ENCODE measurements around the gene BMERB1. TPM values are rescaled to one million over a fixed set of nuclear protein-coding genes. Genes with fewer than 3 reads are reported as not detected.
A peak's percentile ranks its signal among the peaks of the same experiment; 100 is the strongest.
"Not testable (repeated sequence)": the region's sequence is repeated elsewhere in the genome, so short reads cannot be mapped to it uniquely, and the experiment has no call there.

The BMERB1 gene
- total RNA-seq, 1 donor from 2014 or later: 20.1 TPM

GRCh38 chr16:15427648-15428239 lies 6.6 kb upstream of the BMERB1 start:
- Histone ChIP-seq H3K27ac (ENCODE audit: low read depth, low read length) (no peak overlapping the region), H3K79me2 (ENCODE audit: insufficient read depth, low read length) (no peaks in the 10 kb centered on the region), H2AFZ (ENCODE audit: low read depth, low read length) (peak overlapping the region; percentile 79), H3K4me1 (ENCODE audit: insufficient read depth, low read length) (peaks cover 3% of the 10 kb centered on the region), H3K27me3 (ENCODE audit: insufficient read depth, low read length) (peaks cover 5% of the 10 kb centered on the region), H3K9ac (ENCODE audit: low read length) (no peak overlapping the region), H3K36me3 (ENCODE audit: insufficient read depth, low read length) (no peaks in the 10 kb centered on the region), H3K4me3 (ENCODE audit: insufficient read depth, low read depth, low read length) (no peak overlapping the region), H3K9me3 (ENCODE audit: insufficient read depth, low read depth, low read length) (no peaks in the 10 kb centered on the region), H3K4me2 (ENCODE audit: low read length) (peak overlapping the region; percentile 75), H4K20me1 (ENCODE audit: insufficient read depth, low read length) (no peaks in the 10 kb centered on the region)
- no peak for FAIRE-seq
- Mint-ChIP-seq H3K4me1 (ENCODE audit: low read depth, unreplicated experiment) (peaks cover 2% of the 10 kb centered on the region), H3K27me3 (ENCODE audit: low read depth, unreplicated experiment) (peaks cover 13% of the 10 kb centered on the region), H3K27ac (ENCODE audit: unreplicated experiment) (no peak overlapping the region), H3K36me3 (ENCODE audit: low read depth, unreplicated experiment) (no peaks in the 10 kb centered on the region), H3K9me3 (ENCODE audit: unreplicated experiment) (no peaks in the 10 kb centered on the region), H3K4me3 (ENCODE audit: unreplicated experiment) (no peak overlapping the region)
- TF ChIP-seq EZH2 (IDR thresholded peaks at IDR 0.05; ENCODE audit: insufficient read depth, low read length) (no peak), CTCF (IDR thresholded peaks at IDR 0.05; ENCODE audit: insufficient read depth, low read depth, low read length) (peak; percentile 69)
- DNase-seq (ENCODE audit: low read depth): peak; percentile 72

GRCh38 chr16:15430884-15431283 lies 3.5 kb upstream of the BMERB1 start:
- not testable (repeated sequence) for H3K9me3 ChIP-seq (ENCODE audit: insufficient read depth, low read depth, low read length); H2AFZ ChIP-seq (ENCODE audit: low read depth, low read length); H3K27me3 Mint-ChIP-seq (ENCODE audit: low read depth, unreplicated experiment); FAIRE-seq; H3K4me3 ChIP-seq (ENCODE audit: insufficient read depth, low read depth, low read length); H3K36me3 ChIP-seq (ENCODE audit: insufficient read depth, low read length); H3K27ac ChIP-seq (ENCODE audit: low read depth, low read length); H3K9ac ChIP-seq (ENCODE audit: low read length); DNase-seq (ENCODE audit: low read depth); H3K36me3 Mint-ChIP-seq (ENCODE audit: low read depth, unreplicated experiment); H3K27me3 ChIP-seq (ENCODE audit: insufficient read depth, low read length); H3K4me3 Mint-ChIP-seq (ENCODE audit: unreplicated experiment); H3K27ac Mint-ChIP-seq (ENCODE audit: unreplicated experiment); H3K9me3 Mint-ChIP-seq (ENCODE audit: unreplicated experiment); H3K4me1 Mint-ChIP-seq (ENCODE audit: low read depth, unreplicated experiment); H3K4me2 ChIP-seq (ENCODE audit: low read length); H4K20me1 ChIP-seq (ENCODE audit: insufficient read depth, low read length)
- peaks cover 12% of the 10 kb centered on the region for H3K79me2 ChIP-seq (ENCODE audit: insufficient read depth, low read length)
- peaks cover 12% of the 10 kb centered on the region for H3K4me1 ChIP-seq (ENCODE audit: insufficient read depth, low read length)

- no peak overlapping the region for H3K27ac ChIP-seq (ENCODE audit: low read depth, low read length)
- H3K27ac Mint-ChIP-seq (ENCODE audit: unreplicated experiment): no peak overlapping the region
- FAIRE-seq: no peak
These were observed 336 bp upstream of the BMERB1 start for GRCh38 chr16:15434079-15434424.

More at GRCh38 chr16:15434079-15434424, 336 bp upstream of the BMERB1 start:
- H3K27me3 ChIP-seq (ENCODE audit: insufficient read depth, low read length): no peaks in the 10 kb centered on the region
- no peak for DNase-seq (ENCODE audit: low read depth)
- peak overlapping the region; percentile 96 for H3K4me2 ChIP-seq (ENCODE audit: low read length)
- peak overlapping the region; percentile 96 for H3K4me3 ChIP-seq (ENCODE audit: insufficient read depth, low read depth, low read length)
- Mint-ChIP-seq H3K4me3 (ENCODE audit: unreplicated experiment) (peak overlapping the region; percentile 93), H3K9me3 (ENCODE audit: unreplicated experiment) (no peaks in the 10 kb centered on the region), H3K36me3 (ENCODE audit: low read depth, unreplicated experiment) (no peaks in the 10 kb centered on the region), H3K4me1 (ENCODE audit: low read depth, unreplicated experiment) (no peaks in the 10 kb centered on the region), H3K27me3 (ENCODE audit: low read depth, unreplicated experiment) (no peaks in the 10 kb centered on the region)
- H3K36me3 ChIP-seq (ENCODE audit: insufficient read depth, low read length): no peaks in the 10 kb centered on the region
- TF ChIP-seq EZH2 (IDR thresholded peaks at IDR 0.05; ENCODE audit: insufficient read depth, low read length): no peak
- no peak for TF ChIP-seq CTCF (IDR thresholded peaks at IDR 0.05; ENCODE audit: insufficient read depth, low read depth, low read length)
- H4K20me1 ChIP-seq (ENCODE audit: insufficient read depth, low read length): peaks cover 13% of the 10 kb centered on the region
- peaks cover 42% of the 10 kb centered on the region for H3K79me2 ChIP-seq (ENCODE audit: insufficient read depth, low read length)
- H3K9me3 ChIP-seq (ENCODE audit: insufficient read depth, low read depth, low read length): no peaks in the 10 kb centered on the region
- H3K4me1 ChIP-seq (ENCODE audit: insufficient read depth, low read length): peaks cover 9% of the 10 kb centered on the region
- H3K9ac ChIP-seq (ENCODE audit: low read length): peak overlapping the region; percentile 84
- peak overlapping the region; percentile 91 for H2AFZ ChIP-seq (ENCODE audit: low read depth, low read length)

Data from astrocyte (in vitro differentiated cells and primary cell).